Measurements from ENCODE around the gene SMAP2. TPM values are rescaled to one million over a fixed set of nuclear protein-coding genes. Genes with fewer than 3 reads are reported as not detected.

The SMAP2 gene
- total and polyA plus RNA-seq, 10 of the 15 experiments (the other 5 are each of a cell fraction or from before 2014, with no cell fraction given) = 33.4 to 177 (median 105) TPM

DNA sequence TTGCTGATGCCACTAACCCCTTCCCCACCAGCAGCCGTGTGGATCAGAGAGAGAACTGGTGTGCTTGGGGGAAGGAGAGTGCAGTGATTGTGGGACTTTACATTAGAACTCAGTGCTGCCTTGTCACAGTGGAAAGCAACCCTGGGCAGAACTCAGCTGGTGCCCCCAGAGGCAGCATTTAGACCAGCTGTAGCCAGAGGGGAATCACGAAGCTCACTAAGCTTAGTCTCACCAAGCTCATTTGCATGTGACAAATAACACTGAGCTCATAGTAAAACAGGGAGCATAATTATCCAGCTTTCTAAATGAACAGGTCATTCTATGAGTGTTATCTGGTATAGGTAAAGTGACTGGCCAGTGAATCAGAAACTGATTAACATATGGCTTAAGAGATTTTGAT is 9.8 kb upstream of the SMAP2 start:
- ChIA-PET RAD21 (ENCODE audit: unreplicated experiment) (interaction anchor here (0.7 to 3.1 kb wide), 20 partner anchors 11 to 220 kb away, joined by 3 to 26 read pairs (median 6); partner anchors contain the start of gene SMAP2), CTCF (interaction anchor here (0.7 to 3.9 kb wide), 16 partner anchors 10 to 220 kb away, joined by 3 to 30 read pairs (median 8); partner anchors contain the start of gene SMAP2), POLR2A (interaction anchor here (0.6 to 1.7 kb wide), 12 partner anchors 8 to 202 kb away, joined by 3 to 15 read pairs (median 4); partner anchors contain the start of gene SMAP2), SMC1A (ENCODE audit: uncharacterized antibody, unreplicated experiment) (interaction anchor here (0.8 to 3.4 kb wide), 23 partner anchors 10 to 220 kb away, joined by 3 to 35 read pairs (median 5); partner anchors contain the start of genes SMAP2 and ZFP69B)
- H2AFZ ChIP-seq (ENCODE audit: control insufficient read depth, low read depth, low read length) = peak overlapping the region; percentile 53
- no peaks in the 10 kb centered on the region for H3K79me2 ChIP-seq (ENCODE audit: control insufficient read depth, insufficient read depth, low read length)
- H3K27ac ChIP-seq (ENCODE audit: control insufficient read depth, insufficient read depth) = no peak overlapping the region
- no peak for DNase-seq (ENCODE audit: low read depth, low spot score)
- no peak for FAIRE-seq
- H3K4me3 ChIP-seq = no peak overlapping the region
- no peak overlapping the region for H3K9ac ChIP-seq (ENCODE audit: control insufficient read depth, insufficient read depth, low read length)
- no peaks in the 10 kb centered on the region for H3K36me3 ChIP-seq (ENCODE audit: control insufficient read depth in 2 of 2, insufficient read depth in 2 of 2, low read length in 1 of 2)
- no peak overlapping the region for H3K4me2 ChIP-seq (ENCODE audit: control insufficient read depth, insufficient read depth)
- BruUV-seq (replicated peaks) = no TSS peak
- no peaks in the 10 kb centered on the region for H3K27me3 ChIP-seq (replicated peaks in 1 of 2; ENCODE audit: control insufficient read depth in 2 of 2, insufficient read depth in 2 of 2, low read length in 1 of 2)
- H3K9me3 ChIP-seq (replicated peaks; ENCODE audit: control insufficient read depth, insufficient read depth, low read length) = peaks cover 2% of the 10 kb centered on the region; the same call in 2 of the 3 replicates
- in situ Hi-C loops (cut with MboI) (no loop called here), intact Hi-C loops (cut with micrococcal nuclease; ENCODE audit: unreplicated experiment) (no loop called here)
- 2% methylated on average over 2 of the region's 2 CpGs for WGBS (ENCODE audit: insufficient coverage, insufficient replicate concordance, low lambda C conversion rate, missing lambda C conversion rate)
- no peaks in the 10 kb centered on the region for H4K20me1 ChIP-seq (ENCODE audit: control insufficient read depth, insufficient read depth)
- ATAC-seq = peak; percentile 100
- H3K4me1 ChIP-seq (ENCODE audit: control insufficient read depth, insufficient read depth, low read length) = no peaks in the 10 kb centered on the region; the same call in 1 of the 2 replicates
- peak; percentile 71; the same call in 1 of the 2 replicates for TF ChIP-seq MTA2 (IDR thresholded peaks at IDR 0.05; ENCODE audit: low read depth)
- 0 out of 2 replicates have a peak, but pooled peaks have one; percentile 22 for TF ChIP-seq PAX5 (IDR thresholded peaks at IDR 0.05; ENCODE audit: borderline replicate concordance, low read depth, low read length)
- TF ChIP-seq DPF2 (IDR thresholded peaks at IDR 0.05) = 0 out of 2 replicates have a peak, but pooled peaks have one; percentile 12
- TF ChIP-seq POU2F2 (IDR thresholded peaks at IDR 0.05; ENCODE audit: borderline replicate concordance, low read depth, low read length) = peak; percentile 93
- peak; percentile 36; the same call in 1 of the 2 replicates for TF ChIP-seq BCL11A (IDR thresholded peaks at IDR 0.05; ENCODE audit: low read depth, low read length)
- 0 out of 2 replicates have a peak, but pooled peaks have one; percentile 32 for TF ChIP-seq IRF4 (IDR thresholded peaks at IDR 0.05; ENCODE audit: low read depth, low read length)
- peak; percentile 21; the same call in 1 of the 2 replicates for TF ChIP-seq CREB1 (IDR thresholded peaks at IDR 0.05; ENCODE audit: low read depth)
- no peak for TF ChIP-seq TAF1 (IDR thresholded peaks at IDR 0.05; ENCODE audit: borderline replicate concordance, low read depth, low read length)
- 0 out of 2 replicates have a peak, but pooled peaks have one; percentile 22 for TF ChIP-seq CREM (IDR thresholded peaks at IDR 0.05; ENCODE audit: low read depth)
- TF ChIP-seq, protein P1, sequence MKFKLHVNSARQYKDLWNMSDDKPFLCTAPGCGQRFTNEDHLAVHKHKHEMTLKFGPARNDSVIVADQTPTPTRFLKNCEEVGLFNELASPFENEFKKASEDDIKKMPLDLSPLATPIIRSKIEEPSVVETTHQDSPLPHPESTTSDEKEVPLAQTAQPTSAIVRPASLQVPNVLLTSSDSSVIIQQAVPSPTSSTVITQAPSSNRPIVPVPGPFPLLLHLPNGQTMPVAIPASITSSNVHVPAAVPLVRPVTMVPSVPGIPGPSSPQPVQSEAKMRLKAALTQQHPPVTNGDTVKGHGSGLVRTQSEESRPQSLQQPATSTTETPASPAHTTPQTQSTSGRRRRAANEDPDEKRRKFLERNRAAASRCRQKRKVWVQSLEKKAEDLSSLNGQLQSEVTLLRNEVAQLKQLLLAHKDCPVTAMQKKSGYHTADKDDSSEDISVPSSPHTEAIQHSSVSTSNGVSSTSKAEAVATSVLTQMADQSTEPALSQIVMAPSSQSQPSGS (IDR thresholded peaks at IDR 0.05; ENCODE audit: low read length) = peak; percentile 42; the same call in 1 of the 2 replicates
- TF ChIP-seq ESRRA (IDR thresholded peaks at IDR 0.05; ENCODE audit: low read length) = no peak
- no peak for TF ChIP-seq ZBTB33 (IDR thresholded peaks at IDR 0.05)
- peak; percentile 78 for TF ChIP-seq ATF7 (IDR thresholded peaks at IDR 0.05; ENCODE audit: low read depth)
- TF ChIP-seq, protein P2, sequence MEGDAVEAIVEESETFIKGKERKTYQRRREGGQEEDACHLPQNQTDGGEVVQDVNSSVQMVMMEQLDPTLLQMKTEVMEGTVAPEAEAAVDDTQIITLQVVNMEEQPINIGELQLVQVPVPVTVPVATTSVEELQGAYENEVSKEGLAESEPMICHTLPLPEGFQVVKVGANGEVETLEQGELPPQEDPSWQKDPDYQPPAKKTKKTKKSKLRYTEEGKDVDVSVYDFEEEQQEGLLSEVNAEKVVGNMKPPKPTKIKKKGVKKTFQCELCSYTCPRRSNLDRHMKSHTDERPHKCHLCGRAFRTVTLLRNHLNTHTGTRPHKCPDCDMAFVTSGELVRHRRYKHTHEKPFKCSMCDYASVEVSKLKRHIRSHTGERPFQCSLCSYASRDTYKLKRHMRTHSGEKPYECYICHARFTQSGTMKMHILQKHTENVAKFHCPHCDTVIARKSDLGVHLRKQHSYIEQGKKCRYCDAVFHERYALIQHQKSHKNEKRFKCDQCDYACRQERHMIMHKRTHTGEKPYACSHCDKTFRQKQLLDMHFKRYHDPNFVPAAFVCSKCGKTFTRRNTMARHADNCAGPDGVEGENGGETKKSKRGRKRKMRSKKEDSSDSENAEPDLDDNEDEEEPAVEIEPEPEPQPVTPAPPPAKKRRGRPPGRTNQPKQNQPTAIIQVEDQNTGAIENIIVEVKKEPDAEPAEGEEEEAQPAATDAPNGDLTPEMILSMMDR (IDR thresholded peaks at IDR 0.05 in 2 of 3, conservative IDR thresholded peaks at IDR 0.05 in 1 of 3; ENCODE audit: control insufficient read depth in 2 of 3, extremely low read depth in 1 of 3, insufficient read depth in 1 of 3, low read depth in 3 of 3, low read length in 3 of 3) = peak; percentile 28 to 43 (median 36); a peak in 4 of 6 replicates
- TF ChIP-seq SMARCA5 (IDR thresholded peaks at IDR 0.05) = peak; percentile 37; the same call in 1 of the 2 replicates
- 0 out of 2 replicates have a peak, but pooled peaks have one; percentile 9 for TF ChIP-seq MXI1 (IDR thresholded peaks at IDR 0.05; ENCODE audit: low read depth, low read length)
- TF ChIP-seq, protein P3, sequence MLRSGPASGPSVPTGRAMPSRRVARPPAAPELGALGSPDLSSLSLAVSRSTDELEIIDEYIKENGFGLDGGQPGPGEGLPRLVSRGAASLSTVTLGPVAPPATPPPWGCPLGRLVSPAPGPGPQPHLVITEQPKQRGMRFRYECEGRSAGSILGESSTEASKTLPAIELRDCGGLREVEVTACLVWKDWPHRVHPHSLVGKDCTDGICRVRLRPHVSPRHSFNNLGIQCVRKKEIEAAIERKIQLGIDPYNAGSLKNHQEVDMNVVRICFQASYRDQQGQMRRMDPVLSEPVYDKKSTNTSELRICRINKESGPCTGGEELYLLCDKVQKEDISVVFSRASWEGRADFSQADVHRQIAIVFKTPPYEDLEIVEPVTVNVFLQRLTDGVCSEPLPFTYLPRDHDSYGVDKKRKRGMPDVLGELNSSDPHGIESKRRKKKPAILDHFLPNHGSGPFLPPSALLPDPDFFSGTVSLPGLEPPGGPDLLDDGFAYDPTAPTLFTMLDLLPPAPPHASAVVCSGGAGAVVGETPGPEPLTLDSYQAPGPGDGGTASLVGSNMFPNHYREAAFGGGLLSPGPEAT (IDR thresholded peaks at IDR 0.05; ENCODE audit: low read depth) = peak; percentile 49; the same call in 1 of the 2 replicates
- no peak for TF ChIP-seq ZNF24 (IDR thresholded peaks at IDR 0.05)

Measured in GM12878 (cell line).